Liver (tissue), 9 donors: ENCODE results near the gene PDGFA. TPM values are rescaled to one million over a fixed set of nuclear protein-coding genes. Genes with fewer than 3 reads are reported as not detected.

Experiments
- DNase-seq: peaks from one replicate; pipeline ENCODE4 v3.0.0-alpha.2; 2017; ENCODE audit warnings: low spot score
- H3K27ac ChIP-seq, 2 donors: one replicate each; pipeline ENCODE4 v1.7.0; 2013; ENCODE audit warnings: inconsistent platforms in 2 of 2, low read length in 2 of 2, control low read depth in 1 of 2, low read depth in 1 of 2, mild to moderate bottlenecking in 1 of 2
- H3K27me3 ChIP-seq, 4 donors: one replicate each; pipeline versions ENCODE4 v1.6.1 to v1.7.0; 2013; ENCODE audit warnings: low read length in 3 of 4, inconsistent platforms in 1 of 4, mild to moderate bottlenecking in 1 of 4, moderate library complexity in 1 of 4; ENCODE audit not compliant: control insufficient read depth in 4 of 4, insufficient read depth in 4 of 4
- H3K36me3 ChIP-seq, 4 donors: one replicate each; pipeline versions ENCODE4 v1.6.1 to v1.7.0; 2013; ENCODE audit warnings: low read length in 3 of 4, mild to moderate bottlenecking in 3 of 4, low read depth in 1 of 4, moderate library complexity in 1 of 4; ENCODE audit not compliant: control insufficient read depth in 4 of 4, insufficient read depth in 3 of 4
- H3K4me1 ChIP-seq, 4 donors: one replicate each; pipeline versions ENCODE4 v1.6.1 to v1.7.0; 2013; ENCODE audit warnings: low read length in 3 of 4, mild to moderate bottlenecking in 3 of 4, moderate library complexity in 1 of 4; ENCODE audit not compliant: control insufficient read depth in 4 of 4, insufficient read depth in 4 of 4
- H3K4me3 ChIP-seq, 3 donors: one replicate each; pipeline versions ENCODE4 v1.6.1 to v1.7.0; 2013; ENCODE audit warnings: low read length in 3 of 3, control low read depth in 1 of 3, low read depth in 1 of 3, mild to moderate bottlenecking in 1 of 3
- H3K9ac ChIP-seq, 2 donors: one replicate each; pipeline ENCODE4 v1.7.0; 2013; ENCODE audit warnings: low read length in 2 of 2, mild to moderate bottlenecking in 2 of 2, moderate library complexity in 2 of 2, control low read depth in 1 of 2, low read depth in 1 of 2
- H3K9me3 ChIP-seq, 4 donors: one replicate each; pipeline versions ENCODE4 v1.6.1 to v1.7.0; 2013; ENCODE audit warnings: low read length in 3 of 4; ENCODE audit not compliant: control insufficient read depth in 4 of 4
- ATF3 ChIP-seq: IDR thresholded peaks from 2 replicates; pipeline ENCODE4 v1.6.1; 2016; ENCODE audit warnings: antibody characterized with exemption
- CTCF ChIP-seq: fragments of 150-350 bp; IDR thresholded peaks from 2 replicates; pipeline ENCODE4 v1.5.1; 2017; ENCODE audit warnings: improper control_type of control experiment, low read depth, low read length; ENCODE audit not compliant: missing input control
- HNF4G ChIP-seq: IDR thresholded peaks from 2 replicates; pipeline ENCODE4 v1.6.1; 2016; ENCODE audit warnings: antibody characterized with exemption
- MAX ChIP-seq: IDR thresholded peaks from 2 replicates; pipeline ENCODE4 v1.6.1; 2016; ENCODE audit warnings: antibody characterized with exemption
- NR2F2 ChIP-seq: IDR thresholded peaks from 2 replicates; pipeline ENCODE4 v1.6.1; 2016; ENCODE audit warnings: antibody characterized with exemption
- RAD21 ChIP-seq, 2 donors: IDR thresholded peaks; 2 replicates each; pipeline ENCODE4 v1.6.1; 2016; ENCODE audit warnings: antibody characterized with exemption in 2 of 2, mild to moderate bottlenecking in 2 of 2
- REST ChIP-seq: IDR thresholded peaks from 2 replicates; pipeline ENCODE4 v1.6.1; 2016; ENCODE audit warnings: antibody characterized with exemption, mild to moderate bottlenecking
- RXRA ChIP-seq, 2 donors: IDR thresholded peaks; 2 replicates each; pipeline ENCODE4 v1.6.1; 2017 to 2018; ENCODE audit warnings: antibody characterized with exemption in 2 of 2, mild to moderate bottlenecking in 1 of 2
- TAF1 ChIP-seq: conservative IDR thresholded peaks from 2 replicates; pipeline ENCODE4 v1.6.1; 2016; ENCODE audit warnings: antibody characterized with exemption, mild to moderate bottlenecking
- YY1 ChIP-seq: IDR thresholded peaks from 2 replicates; pipeline ENCODE4 v1.6.1; 2016; ENCODE audit warnings: antibody characterized with exemption, mild to moderate bottlenecking
- ZBTB33 ChIP-seq: IDR thresholded peaks from 2 replicates; pipeline ENCODE4 v1.6.1; 2016; ENCODE audit warnings: antibody characterized with exemption
- WGBS: extraction: QIAGEN DNeasy Blood & Tissue Kit; methylation state at CpG from one replicate; pipeline ENCODE4 v1.1.7; 2013; 5-methylcytosine and 5-hydroxymethylcytosine counted together
- polyA plus RNA-seq, 2 donors: library from polyadenylated mRNA; stranded (reverse) in 1 of 2; unstranded in 1 of 2; fragments of 200-250 nt in 1 of 2; fragments of >200 nt in 1 of 2; fragmentation: Nextera tagmentation in 1 of 2; extraction: Ambion mirVana in 1 of 2; gene quantifications; one replicate each; pipeline versions ENCODE4 v1.2.1 to v1.2.3, GENCODE V29; 2013 to 2015
- total RNA-seq, 2 donors: library from RNA; depleted of rRNA; stranded (reverse); fragments of >200 nt; gene quantifications; one replicate each; pipeline ENCODE4 v1.2.3, GENCODE V29; 2014
- donor health status: healthy.
- donor health status: healthy.
- donor health status: healthy.
- donor health status: healthy.
- donor health status: healthy.

Gene PDGFA
- total and polyA plus RNA-seq, 4 donors: 1.4 to 5.1 (median 2.0) TPM

GRCh38 chr7:489876-490275 is 29.8 kb downstream of the PDGFA start:
- Histone ChIP-seq H3K9me3 (no peaks in the 10 kb centered on the region), H3K9ac (no peak overlapping the region), H3K4me1 (no peaks in the 10 kb centered on the region), H3K4me3 (no peak overlapping the region), H3K27me3 (no peaks in the 10 kb centered on the region), H3K27ac (no peak overlapping the region), H3K36me3 (no peaks in the 10 kb centered on the region)
- WGBS: 71% methylated on average over 4 of the region's 4 CpGs
- no peak for DNase-seq
- no peak for TF ChIP-seq REST
- TF ChIP-seq RXRA (IDR thresholded peaks at IDR 0.05): peak in 1 of 2 donors; percentile 11

- no peaks in the 10 kb centered on the region for H3K4me1 ChIP-seq
- no peak for DNase-seq
- H3K27ac ChIP-seq: no peak overlapping the region
- 92% methylated on average over 16 of the region's 16 CpGs for WGBS
- no peak overlapping the region for H3K4me3 ChIP-seq
- TF ChIP-seq CTCF (no peak), HNF4G (no peak), YY1 (no peak), ATF3 (no peak), RAD21 (IDR thresholded peaks at IDR 0.05) (no peak), MAX (no peak), ZBTB33 (no peak), REST (no peak), TAF1 (no peak), NR2F2 (no peak)
- H3K36me3 ChIP-seq: no peaks in the 10 kb centered on the region
- peaks cover 0 to 7% (median 0%) of the 10 kb centered on the region in 4 donors for H3K27me3 ChIP-seq
- no peak overlapping the region for H3K9ac ChIP-seq
- H3K9me3 ChIP-seq: no peaks in the 10 kb centered on the region
Observed at GRCh38 chr7:486216-486743, 33.4 kb downstream of the PDGFA start.
